Choroid plexus epithelial cell (primary cell): ENCODE measurements around the gene FAM111A.
"Not testable (repeated sequence)": the region's sequence is repeated elsewhere in the genome, so short reads cannot be mapped to it uniquely, and the experiment has no call there.

Source experiments
- DNase-seq: peaks from one replicate; pipeline ENCODE4 v3.0.0-alpha.2; 2010; ENCODE audit warnings: low read depth
- H3K4me3 ChIP-seq: 2 replicates; pipeline ENCODE4 v1.5.1; 2011; ENCODE audit warnings: low read depth, mild to moderate bottlenecking, control low read depth, low read length, moderate library complexity
- TF ChIP-seq, protein P1 (sequence below): conservative IDR thresholded peaks from 2 replicates; pipeline ENCODE4 v1.5.1; 2011; ENCODE audit warnings: low read depth, mild to moderate bottlenecking, control low read depth, inconsistent platforms, low read length, moderate library complexity

FAM111A gene

DNA sequence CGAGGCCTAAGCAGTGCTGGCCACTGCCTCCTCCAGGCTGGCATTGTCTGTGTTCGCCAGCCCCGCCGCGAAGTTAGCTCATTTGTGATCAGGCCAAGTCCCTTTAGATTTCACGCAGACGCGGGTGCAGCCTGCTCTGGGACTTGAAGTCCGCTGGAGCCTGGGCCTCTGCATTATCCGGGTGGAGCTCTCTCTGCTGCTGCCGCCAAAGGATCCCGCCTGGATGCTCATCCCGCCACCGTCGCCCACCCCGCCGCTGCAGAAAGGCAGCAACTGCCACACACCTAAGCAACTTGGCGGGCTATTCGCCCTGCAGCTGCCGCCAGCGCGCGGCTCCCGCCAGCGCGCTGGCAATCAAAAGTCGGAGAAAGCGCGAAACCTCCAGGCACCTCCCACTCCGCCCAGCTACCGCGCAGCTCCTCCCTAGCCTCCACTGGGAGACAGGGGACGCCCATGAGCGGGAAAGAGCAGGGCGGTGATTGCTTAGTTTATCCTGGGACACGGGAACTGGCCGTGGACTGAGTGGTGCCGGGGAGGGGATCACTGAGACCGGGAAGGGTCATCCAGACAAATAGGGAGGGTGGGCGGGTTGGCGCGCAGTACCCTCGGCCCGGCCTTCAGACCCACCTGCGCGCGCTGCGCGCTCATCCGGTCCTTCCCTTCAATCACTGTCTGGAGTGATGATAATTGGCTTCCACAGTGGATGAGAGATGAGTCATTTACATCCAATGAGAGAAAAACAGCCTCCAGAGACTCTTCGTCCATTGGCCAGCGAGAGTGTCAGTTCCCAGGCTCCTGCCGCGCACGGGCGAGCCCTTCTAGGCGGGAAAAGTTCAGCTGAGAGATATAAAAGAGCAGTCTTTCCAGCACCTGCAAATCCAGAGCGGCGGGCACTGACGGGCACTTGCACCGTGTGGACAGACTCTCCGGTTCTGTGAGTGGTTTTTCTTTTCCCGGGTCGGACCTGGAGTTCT lies 36.0 kb upstream of the FAM111A start, which contains the start of gene FAM111B:
Gene FAM111B, plus strand, starts transcription at position 875 of the 974 bp plus-strand sequence. CDS start 2,389 bp downstream, outside the sequence.
- peak within 1 kb of the TSS; percentile 63 for H3K4me3 ChIP-seq
- peak; percentile 95 for DNase-seq
- TF ChIP-seq, protein P1, sequence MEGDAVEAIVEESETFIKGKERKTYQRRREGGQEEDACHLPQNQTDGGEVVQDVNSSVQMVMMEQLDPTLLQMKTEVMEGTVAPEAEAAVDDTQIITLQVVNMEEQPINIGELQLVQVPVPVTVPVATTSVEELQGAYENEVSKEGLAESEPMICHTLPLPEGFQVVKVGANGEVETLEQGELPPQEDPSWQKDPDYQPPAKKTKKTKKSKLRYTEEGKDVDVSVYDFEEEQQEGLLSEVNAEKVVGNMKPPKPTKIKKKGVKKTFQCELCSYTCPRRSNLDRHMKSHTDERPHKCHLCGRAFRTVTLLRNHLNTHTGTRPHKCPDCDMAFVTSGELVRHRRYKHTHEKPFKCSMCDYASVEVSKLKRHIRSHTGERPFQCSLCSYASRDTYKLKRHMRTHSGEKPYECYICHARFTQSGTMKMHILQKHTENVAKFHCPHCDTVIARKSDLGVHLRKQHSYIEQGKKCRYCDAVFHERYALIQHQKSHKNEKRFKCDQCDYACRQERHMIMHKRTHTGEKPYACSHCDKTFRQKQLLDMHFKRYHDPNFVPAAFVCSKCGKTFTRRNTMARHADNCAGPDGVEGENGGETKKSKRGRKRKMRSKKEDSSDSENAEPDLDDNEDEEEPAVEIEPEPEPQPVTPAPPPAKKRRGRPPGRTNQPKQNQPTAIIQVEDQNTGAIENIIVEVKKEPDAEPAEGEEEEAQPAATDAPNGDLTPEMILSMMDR: peak; percentile 40

DNA sequence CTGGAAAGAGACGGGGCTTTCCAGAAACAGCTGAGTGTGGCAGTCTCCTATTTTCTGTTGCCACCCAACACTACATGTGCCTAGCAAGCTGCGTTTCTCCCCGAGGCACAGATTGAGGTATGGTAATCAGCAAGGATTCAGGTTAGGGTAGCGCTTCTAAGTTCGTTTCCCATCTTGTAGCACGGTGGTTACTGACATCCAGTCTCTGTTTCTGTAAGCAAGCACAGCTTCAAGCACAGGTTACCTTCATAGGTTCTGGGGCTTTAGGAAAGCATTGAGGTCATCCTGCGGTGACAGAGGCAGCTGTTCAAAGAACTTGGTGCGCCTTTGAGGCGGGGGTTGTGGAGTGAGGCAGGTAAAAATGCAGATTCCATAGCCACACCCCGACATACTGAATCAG lies 34.9 kb upstream of the FAM111A start:
- DNase-seq: not testable (repeated sequence)
- peak overlapping the region; percentile 63 for H3K4me3 ChIP-seq

DNA sequence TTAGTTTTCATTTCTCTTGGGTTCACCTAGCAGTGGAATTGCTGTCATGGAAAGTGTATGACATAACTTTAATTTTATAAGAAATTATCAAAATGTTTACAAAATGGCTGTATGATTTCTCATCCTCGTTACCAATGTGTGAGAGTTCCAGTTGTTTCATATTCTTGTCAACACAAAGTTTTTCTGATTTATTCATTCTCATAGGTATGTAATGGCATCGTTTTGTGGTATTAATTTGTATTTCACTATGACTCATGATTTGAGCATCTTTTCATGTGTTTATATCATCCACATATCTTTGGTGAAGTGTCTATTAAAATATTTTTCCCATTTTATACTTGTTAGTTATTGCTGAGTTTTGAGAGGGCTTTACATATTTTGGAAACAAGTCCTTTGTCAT lies 30.2 kb upstream of the FAM111A start:
- peak; percentile 15 for DNase-seq
- TF ChIP-seq, protein P1: no peak

DNA sequence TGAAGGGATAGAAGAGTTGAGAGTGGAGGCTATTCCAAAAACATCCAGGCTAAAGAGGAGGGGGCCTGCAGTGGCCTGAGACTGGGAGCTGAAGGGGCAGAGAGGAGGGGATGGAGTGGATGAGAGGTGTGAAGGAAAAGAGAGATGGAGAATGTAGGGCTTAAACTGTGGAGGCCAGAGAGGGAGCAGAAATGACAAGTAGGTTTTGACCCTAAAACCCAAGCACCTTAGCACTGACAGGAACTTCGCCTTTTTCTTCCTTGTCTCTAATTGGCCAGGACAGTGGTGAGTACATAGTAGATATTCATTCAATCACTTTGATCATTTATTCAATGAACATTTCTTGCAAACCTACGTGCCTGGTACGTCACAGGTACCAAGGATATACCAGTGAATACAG lies 28.3 kb upstream of the FAM111A start:
- no peak overlapping the region for H3K4me3 ChIP-seq
- TF ChIP-seq, protein P1: no peak
- DNase-seq: no peak

More for the DNA sequence above, 30.2 kb upstream of the FAM111A start:
- no peak overlapping the region for H3K4me3 ChIP-seq

DNA sequence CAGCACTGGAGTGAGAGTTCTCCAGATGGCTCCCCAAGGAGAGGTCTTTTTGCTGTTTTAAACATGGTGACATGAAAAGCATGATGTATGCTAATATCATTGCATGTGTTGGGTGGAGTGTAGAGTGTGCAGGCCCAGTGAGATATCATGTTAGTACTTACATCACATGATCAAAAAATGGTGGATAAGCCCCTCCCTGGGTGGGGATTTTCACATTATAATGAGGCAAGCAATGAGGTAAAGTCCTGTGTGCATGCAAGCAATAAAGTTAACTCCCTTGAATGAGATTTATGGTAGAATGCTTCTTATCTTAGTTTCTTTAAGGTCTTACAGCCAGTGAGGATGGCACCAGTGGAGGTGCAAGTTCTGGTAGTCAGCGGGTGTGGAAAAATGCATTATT lies 27.1 kb upstream of the FAM111A start:
- H3K4me3 ChIP-seq: no peak overlapping the region
- TF ChIP-seq, protein P1: no peak
- DNase-seq: no peak

DNA sequence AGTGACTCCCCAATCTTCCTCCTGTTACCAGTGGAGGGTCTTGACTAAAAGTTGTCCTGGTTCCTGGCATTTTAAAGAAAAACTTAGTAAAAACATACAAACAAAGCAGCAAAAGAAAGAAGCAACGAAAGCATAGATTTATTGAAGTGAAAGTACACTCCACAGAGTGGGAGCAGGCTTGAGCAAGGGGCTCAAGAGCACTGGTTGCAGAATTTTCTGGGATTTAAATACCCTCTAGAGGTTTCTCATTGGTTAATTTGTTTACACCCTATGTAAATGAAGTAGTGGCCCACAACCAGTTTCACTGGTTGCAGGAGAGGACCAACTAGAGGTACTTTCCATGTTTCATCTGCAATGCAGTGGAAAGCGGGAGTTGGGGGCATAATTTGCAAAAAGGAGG lies 24.9 kb upstream of the FAM111A start:
- DNase-seq: no peak
- TF ChIP-seq, protein P1: no peak
- no peak overlapping the region for H3K4me3 ChIP-seq

DNA sequence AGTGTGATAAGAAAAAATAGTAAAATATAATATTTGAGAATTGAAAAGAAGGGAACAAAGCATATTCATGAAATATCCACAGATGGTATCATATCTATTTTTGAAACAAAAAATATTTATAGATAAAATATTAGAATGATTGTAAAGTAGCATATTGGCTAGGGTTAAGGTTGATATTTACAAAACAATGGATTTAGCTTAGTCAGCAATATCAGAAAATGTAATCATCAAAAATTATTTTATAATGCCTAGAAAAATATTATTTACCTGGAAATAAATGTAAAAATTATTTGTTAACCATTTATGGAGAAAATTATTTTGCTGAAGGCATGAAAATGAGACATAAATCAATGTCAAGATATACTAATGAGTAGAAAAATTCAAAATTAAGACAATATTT lies 22.8 kb upstream of the FAM111A start:
- TF ChIP-seq, protein P1: no peak
- no peak for DNase-seq
- H3K4me3 ChIP-seq: no peak overlapping the region
